Measurements from ENCODE around the gene GAREM1.

- TF ChIP-seq CTCF (IDR thresholded peaks at IDR 0.05) (no peak), REST (IDR thresholded peaks at IDR 0.05; ENCODE audit: insufficient read depth in 1 of 2, low read depth in 2 of 2, low read length in 1 of 2) (no peak)
Observed at GRCh38 chr18:32473325-32473724, 2.6 kb upstream of the GAREM1 start.

Measured in Panc1 (cell line).